Stomach (tissue), 4 donors: Measurements from ENCODE around the gene GPN3.

Experiments
- EP300 ChIP-seq: sonication (generic); formaldehyde crosslinking; IDR thresholded peaks from one replicate; pipeline ENCODE4 v1.6.1; 2017; ENCODE audit warnings: antibody characterized with exemption
- POLR2A ChIP-seq, 4 donors: fragments of 450-650 bp; IDR thresholded peaks; one replicate each; pipeline ENCODE4 v1.6.1; 2016; ENCODE audit warnings: antibody characterized with exemption in 4 of 4, control low read depth in 2 of 4, mild to moderate bottlenecking in 1 of 4, moderate library complexity in 1 of 4
- POLR2AphosphoS5 ChIP-seq, 3 donors: sonication (generic); formaldehyde crosslinking; IDR thresholded peaks; one replicate each; pipeline ENCODE4 v1.6.1; 2016; ENCODE audit warnings: antibody characterized with exemption in 3 of 3
- TF ChIP-seq, protein P1 (sequence below), 7 experiments: fragments of 450-650 bp in 4 of 7; fragments of 200-600 bp in 3 of 7; sonication (generic) in 3 of 7; IDR thresholded peaks; one replicate each; pipeline ENCODE4 v1.5.1; 2016 to 2019; ENCODE audit warnings: antibody characterized with exemption in 7 of 7, control low read depth in 2 of 7, mild to moderate bottlenecking in 1 of 7

DNA sequence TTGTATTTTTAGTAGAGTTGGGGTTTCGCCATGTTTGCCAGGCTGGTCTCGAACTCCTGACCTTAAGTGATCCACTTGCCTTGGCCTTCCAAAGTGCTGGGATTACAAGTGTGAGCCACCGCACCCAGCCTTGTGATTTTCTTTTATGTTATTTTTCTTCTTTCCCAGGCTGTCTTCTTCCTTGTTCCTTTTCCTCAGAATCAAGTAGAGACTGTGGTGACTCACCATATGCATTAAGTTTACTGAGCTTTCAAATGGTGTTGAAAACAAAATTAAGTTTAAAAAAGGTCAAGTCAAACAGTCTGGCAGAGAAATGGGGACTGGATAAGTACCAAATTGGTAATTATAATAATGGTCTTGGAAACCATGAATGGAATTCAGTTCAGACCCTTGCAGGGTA, 23.6 kb downstream of the GPN3 start:
- TF ChIP-seq, protein P1, sequence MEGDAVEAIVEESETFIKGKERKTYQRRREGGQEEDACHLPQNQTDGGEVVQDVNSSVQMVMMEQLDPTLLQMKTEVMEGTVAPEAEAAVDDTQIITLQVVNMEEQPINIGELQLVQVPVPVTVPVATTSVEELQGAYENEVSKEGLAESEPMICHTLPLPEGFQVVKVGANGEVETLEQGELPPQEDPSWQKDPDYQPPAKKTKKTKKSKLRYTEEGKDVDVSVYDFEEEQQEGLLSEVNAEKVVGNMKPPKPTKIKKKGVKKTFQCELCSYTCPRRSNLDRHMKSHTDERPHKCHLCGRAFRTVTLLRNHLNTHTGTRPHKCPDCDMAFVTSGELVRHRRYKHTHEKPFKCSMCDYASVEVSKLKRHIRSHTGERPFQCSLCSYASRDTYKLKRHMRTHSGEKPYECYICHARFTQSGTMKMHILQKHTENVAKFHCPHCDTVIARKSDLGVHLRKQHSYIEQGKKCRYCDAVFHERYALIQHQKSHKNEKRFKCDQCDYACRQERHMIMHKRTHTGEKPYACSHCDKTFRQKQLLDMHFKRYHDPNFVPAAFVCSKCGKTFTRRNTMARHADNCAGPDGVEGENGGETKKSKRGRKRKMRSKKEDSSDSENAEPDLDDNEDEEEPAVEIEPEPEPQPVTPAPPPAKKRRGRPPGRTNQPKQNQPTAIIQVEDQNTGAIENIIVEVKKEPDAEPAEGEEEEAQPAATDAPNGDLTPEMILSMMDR (IDR thresholded peaks at IDR 0.05) = no peak
- TF ChIP-seq POLR2AphosphoS5 (IDR thresholded peaks at IDR 0.05) = no peak
- no peak for TF ChIP-seq POLR2A (IDR thresholded peaks at IDR 0.05)
- TF ChIP-seq EP300 = no peak
